Activated CD4-positive, CD25-positive, alpha-beta regulatory T cell treated with anti-CD3 and anti-CD28 coated beads, Interleukin-2, amount 50 U/mL, for 24 hours (primary cell): ENCODE results near the gene UBA6.
"Not testable (repeated sequence)": the region's sequence is repeated elsewhere in the genome, so short reads cannot be mapped to it uniquely, and the experiment has no call there.

Experiments used
- ATAC-seq, 2 donors: fragments of 150-1000 bp; cut with Tn5 transposase; one replicate each; pipeline ENCODE4 v1.10.0; 2021; ENCODE audit warnings: mild to moderate bottlenecking in 1 of 2, moderate library complexity in 1 of 2

The UBA6 gene

DNA sequence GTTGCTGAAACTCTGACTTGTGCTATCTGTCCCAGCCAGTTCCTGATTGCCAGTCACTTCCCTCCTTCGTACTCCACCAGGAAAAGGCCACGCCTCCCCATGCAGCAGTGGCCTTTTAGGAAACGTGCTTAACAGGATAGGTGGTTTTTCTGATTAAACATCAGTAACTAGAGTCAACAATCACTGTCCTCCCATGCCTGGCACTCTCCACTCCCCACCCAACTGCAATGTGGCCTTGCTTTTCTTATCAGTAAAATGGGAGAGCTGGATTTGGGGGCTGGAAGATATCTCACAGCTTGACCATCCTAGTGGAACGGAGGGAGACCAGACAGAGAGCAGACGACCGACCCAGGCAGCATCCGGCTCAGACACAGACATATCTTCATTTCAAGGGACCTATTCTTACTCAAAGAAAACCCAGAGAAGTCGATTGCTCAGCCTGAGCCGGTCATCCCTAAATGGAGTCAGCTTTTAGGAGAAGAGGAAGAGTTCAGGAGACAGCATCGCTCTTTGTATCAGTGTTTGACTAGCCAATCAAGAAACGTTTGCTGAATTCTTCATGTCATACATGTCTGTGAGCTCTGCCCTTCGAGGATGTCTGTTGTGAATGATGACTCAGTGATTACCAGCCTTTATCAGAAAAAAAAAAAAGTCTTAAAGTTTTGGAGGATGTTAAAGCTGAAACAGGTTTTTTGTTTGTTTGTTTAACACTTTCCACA is 12.7 kb upstream of the UBA6 start:
- ATAC-seq: peak; percentile 81 to 85

DNA sequence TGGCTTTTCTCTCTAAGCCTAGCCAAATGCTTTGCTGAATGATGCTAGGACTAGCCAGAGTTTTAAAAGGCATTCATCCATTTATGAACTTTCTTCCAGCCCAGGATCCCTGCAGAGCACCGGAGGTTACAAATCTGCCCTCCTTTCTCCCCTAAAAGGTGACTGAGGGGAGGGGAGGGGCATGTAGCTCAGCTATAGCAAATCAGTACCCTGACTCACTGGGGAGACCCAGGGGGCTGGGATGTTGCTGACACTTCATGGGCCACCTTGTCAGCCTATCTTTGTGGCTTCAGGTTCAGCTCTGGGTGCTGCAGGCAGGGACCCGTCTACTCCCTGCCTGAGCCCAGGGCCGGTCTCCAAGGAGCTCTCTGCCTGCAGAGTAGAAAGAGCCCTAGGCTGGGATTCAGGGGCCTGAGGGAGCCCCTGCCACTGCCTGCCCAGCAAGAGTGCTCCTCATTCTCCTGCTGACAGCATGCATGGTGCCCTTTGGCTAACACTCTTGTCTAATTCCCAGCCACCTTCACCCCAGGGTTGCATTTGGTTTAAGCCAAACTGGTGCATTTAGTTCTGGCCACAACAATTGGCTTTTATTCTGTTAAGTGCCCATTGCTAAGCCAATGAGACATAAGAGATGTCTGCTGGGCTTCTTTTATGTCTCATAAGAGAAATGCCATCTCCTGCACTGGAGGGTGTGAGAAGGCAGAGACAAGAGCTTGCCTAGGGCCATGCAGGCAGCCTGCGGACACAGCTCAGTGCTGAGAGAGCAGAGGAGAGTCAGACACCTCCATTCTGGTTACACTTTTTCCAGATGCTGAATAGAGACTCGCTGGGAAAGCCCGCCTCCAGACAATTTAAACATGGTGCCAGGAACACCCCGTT is 11.9 kb upstream of the UBA6 start:
- ATAC-seq: no peak

- ATAC-seq: no peak
Observed at GRCh38 chr4:67712000-67712625, 11.2 kb upstream of the UBA6 start.

GRCh38 chr4:67706682-67707081 is 5.7 kb upstream of the UBA6 start:
- not testable (repeated sequence) for ATAC-seq

DNA sequence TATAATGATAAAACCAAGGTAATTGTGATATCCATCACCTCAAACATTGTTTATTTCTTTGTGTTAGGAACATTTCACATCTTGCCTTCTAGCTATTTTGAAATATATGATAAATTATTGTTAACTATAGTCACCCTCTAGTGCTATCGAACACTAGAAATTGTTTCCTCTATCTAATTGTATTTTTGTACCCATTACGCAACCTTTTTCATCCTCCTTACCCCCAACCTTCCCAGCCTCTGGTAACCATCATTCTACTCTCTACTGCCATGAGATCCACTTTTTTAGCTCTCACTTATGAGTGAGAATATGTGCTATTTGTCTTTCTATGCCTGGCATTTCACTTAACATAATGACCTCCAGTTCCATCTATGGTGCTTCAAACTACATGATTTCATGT is 3.9 kb upstream of the UBA6 start:
- ATAC-seq: no peak

DNA sequence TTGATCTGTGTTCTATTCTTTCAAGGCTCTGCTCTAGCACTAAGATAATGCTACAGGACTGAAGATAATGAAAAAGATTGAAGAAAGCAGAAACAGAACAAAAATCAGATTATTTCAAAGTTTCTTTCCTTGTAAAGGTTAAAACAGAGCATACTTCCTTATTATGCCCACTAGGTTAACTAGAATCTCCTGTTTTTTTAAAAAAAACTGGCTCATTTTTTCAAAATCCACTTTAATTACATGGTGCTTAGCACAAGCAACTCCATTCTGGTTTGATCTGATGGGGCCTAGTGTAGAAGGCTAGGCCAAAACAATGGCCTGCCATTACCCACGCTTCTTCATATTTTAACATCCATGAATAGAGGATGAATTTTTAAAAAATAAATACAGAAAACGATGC is 1.2 kb upstream of the UBA6 start:
- no peak for ATAC-seq

DNA sequence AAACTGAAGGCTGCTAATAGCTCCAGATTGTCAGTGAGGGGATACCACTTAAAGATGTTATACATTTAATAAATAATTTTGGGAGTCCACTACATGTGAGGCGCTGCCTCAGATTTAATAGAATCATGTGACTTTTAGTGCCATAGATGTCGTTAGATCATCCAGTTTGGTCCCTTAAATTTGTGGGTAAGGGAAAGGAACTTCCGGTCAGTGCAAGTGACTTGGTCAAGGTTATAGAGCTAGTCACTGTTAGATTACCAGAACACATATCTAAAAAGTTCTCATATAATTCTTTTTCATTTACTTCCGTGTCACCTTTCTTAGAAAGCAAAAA is 529 bp upstream of the UBA6 start:
- no peak for ATAC-seq

DNA sequence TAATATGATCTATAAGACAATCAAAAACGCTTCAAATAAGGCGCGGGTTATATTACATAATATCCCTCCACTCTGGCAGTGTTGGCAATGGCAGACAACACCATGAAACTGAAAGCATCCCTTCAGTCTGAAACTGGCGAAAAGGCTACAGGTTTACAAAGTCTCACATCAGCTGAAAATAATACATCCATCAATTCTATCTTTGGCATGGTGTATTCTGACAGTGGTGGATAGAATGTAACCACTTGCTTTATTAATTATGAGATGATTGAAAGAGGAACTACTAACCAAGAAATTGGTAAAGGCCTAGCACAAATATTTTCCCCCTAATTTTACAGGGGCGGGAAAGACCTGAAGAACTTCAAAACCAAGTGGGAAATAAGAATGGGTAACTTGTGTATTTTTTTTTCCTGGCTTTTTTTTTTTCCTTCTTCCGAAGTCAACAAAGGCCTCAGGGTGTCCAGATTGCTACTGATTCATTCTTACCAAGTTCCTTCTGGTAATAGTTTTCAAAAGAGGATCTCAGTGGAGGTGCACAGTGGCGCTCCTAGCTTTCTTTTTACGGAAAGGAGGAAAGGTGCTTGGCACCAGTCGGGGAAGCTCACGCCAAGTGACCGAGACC is 728 bp downstream of the UBA6 start:
- peak in 1 of 2 donors; percentile 16 for ATAC-seq

DNA sequence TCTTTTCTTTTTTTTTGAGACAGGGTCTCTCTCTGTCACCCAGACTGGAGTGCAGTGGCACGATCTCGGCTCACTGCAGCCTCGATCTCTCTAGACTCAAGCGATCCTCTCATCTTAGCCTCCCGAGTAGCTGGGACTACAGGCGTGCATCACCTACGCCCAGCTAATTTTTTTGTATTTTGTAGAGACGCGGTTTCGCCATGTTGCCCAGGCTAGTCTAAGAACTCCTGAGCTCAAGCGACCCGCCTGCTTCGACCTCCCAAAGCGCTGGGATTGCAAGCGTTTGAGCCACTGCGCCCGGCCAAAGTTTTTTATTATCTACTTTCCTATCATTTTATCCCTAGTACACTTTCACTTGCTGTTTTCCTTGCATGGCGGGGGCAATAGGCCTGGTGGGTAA is 1.4 kb downstream of the UBA6 start:
- ATAC-seq: no peak

GRCh38 chr4:67697860-67698687 is 2.9 kb downstream of the UBA6 start:
- ATAC-seq: no peak

- ATAC-seq: no peak
Observed at GRCh38 chr4:67696061-67696460, 4.9 kb downstream of the UBA6 start.

GRCh38 chr4:67694662-67695061 is 6.3 kb downstream of the UBA6 start:
- ATAC-seq: no peak

- no peak for ATAC-seq
Observed at GRCh38 chr4:67691328-67691727, 9.6 kb downstream of the UBA6 start.

DNA sequence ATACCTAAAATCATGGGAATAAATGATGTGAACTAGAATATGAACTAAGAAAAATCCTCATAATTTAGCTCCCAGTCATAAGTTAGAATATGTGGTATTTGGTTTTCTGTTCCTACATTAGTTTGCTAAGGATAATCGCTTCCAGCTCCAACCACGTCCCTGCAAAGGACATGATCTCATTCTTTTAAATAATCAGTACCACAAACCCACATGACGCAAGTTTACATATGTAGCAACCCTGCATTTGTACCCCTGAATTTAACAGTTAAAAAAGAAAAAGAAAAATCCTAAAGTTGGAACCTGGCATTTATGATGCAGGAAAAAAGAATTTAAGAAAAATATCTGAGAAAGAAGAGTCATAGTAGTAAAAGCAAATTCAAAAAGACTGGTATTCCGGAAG is 13.3 kb downstream of the UBA6 start:
- no peak for ATAC-seq

- ATAC-seq: peak; percentile 7 to 22
Observed at GRCh38 chr4:67685532-67685859, 15.5 kb downstream of the UBA6 start.

- ATAC-seq: peak; percentile 88 to 96
Observed at GRCh38 chr4:67684839-67685531, 16.0 kb downstream of the UBA6 start.

DNA sequence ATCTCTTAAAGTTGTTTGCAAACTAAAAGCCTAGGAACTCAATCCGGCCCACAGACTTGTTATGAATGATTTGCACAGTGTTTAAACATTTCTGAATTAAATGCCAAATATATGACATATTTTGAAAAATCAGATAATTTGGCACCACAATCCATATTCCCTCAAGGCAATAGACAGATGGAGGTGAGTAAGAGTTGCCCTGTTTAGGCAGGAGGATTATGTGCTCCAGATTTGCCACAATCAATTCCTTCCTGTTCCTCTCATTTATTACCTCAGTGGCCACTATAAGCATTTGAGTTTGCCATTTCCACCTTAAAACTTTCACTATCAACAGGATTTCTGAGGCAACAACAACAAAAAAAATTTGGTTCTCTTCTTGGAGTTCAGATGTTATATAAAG is 18.7 kb downstream of the UBA6 start:
- no peak for ATAC-seq

DNA sequence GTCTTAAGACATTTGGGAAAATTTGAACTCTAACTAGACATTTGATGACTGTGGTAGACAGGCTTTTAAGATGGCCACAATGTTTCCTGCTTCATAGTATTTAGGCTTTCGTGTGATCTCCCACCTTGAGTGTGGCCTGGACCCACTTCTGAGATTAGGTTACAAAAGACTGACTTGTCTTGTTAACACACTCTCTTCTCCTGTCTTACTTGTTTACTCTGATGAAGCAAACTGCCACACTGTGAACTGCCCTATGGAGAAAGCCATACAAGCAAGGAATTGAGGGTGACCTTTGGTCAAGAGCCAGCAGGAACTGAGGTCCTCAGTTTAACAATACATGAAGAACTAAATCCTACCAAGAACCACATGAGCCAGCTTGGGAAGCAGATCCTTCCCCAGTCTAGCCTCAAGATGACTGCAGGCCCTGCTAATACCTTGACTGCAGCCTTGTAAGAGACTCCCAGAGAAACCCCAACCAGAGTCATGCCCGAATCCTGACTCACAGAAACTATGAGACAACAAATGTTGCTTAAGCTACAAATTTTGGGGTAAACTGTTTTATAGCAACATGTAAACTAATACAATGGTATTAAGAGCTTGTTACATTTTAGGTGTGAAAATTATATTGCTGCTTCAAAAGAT is 20.3 kb downstream of the UBA6 start:
- no peak for ATAC-seq

DNA sequence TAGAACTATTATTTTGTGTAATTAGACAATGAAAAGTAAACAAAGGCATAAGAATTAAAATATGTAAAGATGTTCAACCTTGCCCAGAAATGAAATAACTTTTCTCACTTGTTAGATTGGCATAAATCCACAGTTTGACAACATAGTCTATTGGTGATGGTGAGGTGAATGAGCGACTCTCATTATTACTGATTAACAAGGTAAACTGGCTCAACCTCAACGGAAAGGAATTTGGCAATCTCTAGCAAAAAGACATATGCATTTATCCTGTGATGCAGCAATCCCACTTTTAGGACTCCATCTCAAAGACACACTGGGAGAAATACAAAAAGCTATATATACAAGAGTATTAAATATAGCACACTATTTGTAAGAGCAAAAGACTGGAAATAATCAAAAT is 22.3 kb downstream of the UBA6 start:
- ATAC-seq: no peak

DNA sequence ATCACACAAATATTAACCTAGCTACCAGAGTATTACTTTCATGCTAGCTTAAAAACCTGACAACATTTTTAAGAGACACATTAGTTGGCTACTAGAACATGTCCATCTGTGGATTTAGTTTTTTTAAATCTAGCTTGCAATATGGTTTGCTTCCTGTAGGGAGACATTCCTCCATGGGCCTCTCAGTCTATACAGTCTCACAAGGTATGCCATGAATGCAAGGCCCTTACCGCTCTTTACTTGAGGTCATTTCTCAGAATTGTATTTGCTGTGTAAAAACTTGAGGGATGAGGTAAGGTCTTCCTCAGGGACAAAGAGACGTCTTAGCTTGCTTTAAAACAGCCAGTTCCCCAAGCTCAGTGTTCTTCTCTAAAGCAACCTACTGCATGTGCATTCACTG is 26.9 kb downstream of the UBA6 start:
- ATAC-seq: no peak

DNA sequence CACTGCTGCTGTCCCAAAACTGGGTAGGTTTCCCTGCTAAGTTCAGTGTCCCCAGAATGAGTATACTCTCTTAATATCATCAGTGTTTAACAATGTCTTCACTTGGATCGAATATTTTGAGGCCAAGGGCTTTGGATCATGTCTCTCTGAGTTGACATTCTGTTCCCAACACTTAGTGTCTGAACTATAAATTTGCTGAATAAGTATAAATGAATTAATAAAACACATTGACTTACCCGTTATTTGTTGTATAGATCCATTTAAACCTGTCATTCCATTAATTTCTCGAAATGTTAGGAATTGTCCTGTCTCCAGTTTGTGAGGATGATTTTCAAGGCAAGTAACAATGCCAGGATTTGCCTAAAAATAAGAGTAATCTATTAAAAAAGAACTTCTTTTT is 32.6 kb downstream of the UBA6 start:
- no peak for ATAC-seq

GRCh38 chr4:67660418-67660817 is 40.5 kb downstream of the UBA6 start:
- ATAC-seq: no peak
